SU-DHL-6 (cell line): Measurements from ENCODE around the gene TCEAL4.

Source experiments
- H2AFZ ChIP-seq: fragments of 200-600 bp; sonication (generic); 2 replicates; pipeline ENCODE4 v1.6.1; 2014; ENCODE audit warnings: low read depth, mild to moderate bottlenecking, moderate library complexity, mixed read lengths, antibody characterized with exemption, low read length; ENCODE audit not compliant: severe bottlenecking
- H3F3A ChIP-seq: fragments of 200-600 bp; shearing (Covaris generic); 2 replicates; pipeline ENCODE4 v1.6.0; 2016; ENCODE audit warnings: antibody characterized with exemption, mild to moderate bottlenecking; ENCODE audit not compliant: insufficient read depth
- H3K27ac ChIP-seq: fragments of 200-600 bp; sonication (generic); 2 replicates; pipeline ENCODE4 v1.5.1; 2016; ENCODE audit warnings: low read depth, mild to moderate bottlenecking, low read length, moderate library complexity, mixed read lengths
- H3K27me3 ChIP-seq: fragments of 200-600 bp; sonication (generic), shearing (Covaris generic); 2 replicates; pipeline ENCODE4 v1.6.0; 2014; ENCODE audit warnings: mild to moderate bottlenecking, low read length
- H3K36me3 ChIP-seq: fragments of 200-600 bp; sonication (generic); 2 replicates; pipeline ENCODE4 v1.6.1; 2014; ENCODE audit warnings: mild to moderate bottlenecking, low read length, mixed read lengths
- H3K4me2 ChIP-seq: fragments of 300-600, 200-600 bp; shearing (Covaris generic), sonication (generic); 2 replicates; pipeline ENCODE4 v1.6.0; 2014; ENCODE audit warnings: low read length, low read depth, mild to moderate bottlenecking; ENCODE audit not compliant: poor library complexity, severe bottlenecking
- H3K4me3 ChIP-seq: fragments of 200-600 bp; sonication (generic); 2 replicates; pipeline ENCODE4 v1.5.1; 2014; ENCODE audit warnings: antibody characterized with exemption, low read length, mild to moderate bottlenecking, mixed read lengths; ENCODE audit not compliant: insufficient read depth, poor library complexity, severe bottlenecking
- H3K79me2 ChIP-seq: fragments of 200-600 bp; sonication (generic); 2 replicates; pipeline ENCODE4 v1.6.1; 2014; ENCODE audit warnings: mild to moderate bottlenecking, low read length, moderate library complexity; ENCODE audit not compliant: insufficient read depth
- H3K9ac ChIP-seq: fragments of 200-600 bp; sonication (generic); 2 replicates; pipeline ENCODE4 v1.7.0; 2014; ENCODE audit warnings: mild to moderate bottlenecking, low read length
- H3K9me2 ChIP-seq: fragments of 200-600 bp; sonication (generic); replicated peaks from 2 replicates; pipeline ENCODE4 v1.6.1; 2014; ENCODE audit warnings: low read length; ENCODE audit not compliant: insufficient read depth
- H3K9me3 ChIP-seq: fragments of 200-600 bp; sonication (generic); 2 replicates; pipeline ENCODE4 v1.6.1; 2014; ENCODE audit warnings: low read length, mixed read lengths; ENCODE audit not compliant: insufficient read depth
- H4K20me1 ChIP-seq: fragments of 200-600 bp; sonication (generic); 2 replicates; pipeline ENCODE4 v1.6.1; 2014; ENCODE audit warnings: low read depth, mild to moderate bottlenecking, antibody characterized with exemption, low read length, moderate library complexity, mixed read lengths
- CTCF ChIP-seq: fragments of 200-600 bp; sonication (generic); IDR thresholded peaks from one replicate; pipeline ENCODE4 v1.5.1; 2017; ENCODE audit warnings: antibody characterized with exemption, mild to moderate bottlenecking, low read length, moderate library complexity; ENCODE audit not compliant: insufficient read depth, poor library complexity, severe bottlenecking
- EZH2phosphoT487 ChIP-seq: fragments of 200-600 bp; sonication (generic), shearing (Covaris generic); conservative IDR thresholded peaks from 2 replicates; pipeline ENCODE4 v1.6.1; 2018; ENCODE audit warnings: mild to moderate bottlenecking, antibody characterized with exemption, low read length, moderate library complexity, mixed read lengths

TCEAL4 gene

GRCh38 chrX:103571726-103572125 is 13.6 kb upstream of the TCEAL4 start:
- H3K79me2 ChIP-seq = no peaks in the 10 kb centered on the region
- no peaks in the 10 kb centered on the region for H3K36me3 ChIP-seq
- no peak overlapping the region for H3K4me2 ChIP-seq
- no peaks in the 10 kb centered on the region for H3K9me3 ChIP-seq
- no peak overlapping the region for H2AFZ ChIP-seq
- no peaks in the 10 kb centered on the region for H4K20me1 ChIP-seq
- TF ChIP-seq CTCF (no peak), EZH2phosphoT487 (no peak)
- no peaks in the 10 kb centered on the region for H3F3A ChIP-seq
- H3K27me3 ChIP-seq = no peaks in the 10 kb centered on the region
- H3K9me2 ChIP-seq = no peaks in the 10 kb centered on the region
- H3K27ac ChIP-seq = no peak overlapping the region
- H3K9ac ChIP-seq = no peak overlapping the region
- no peak overlapping the region for H3K4me3 ChIP-seq

- Histone ChIP-seq H3K9ac (no peak overlapping the region), H2AFZ (no peak overlapping the region), H3K36me3 (no peaks in the 10 kb centered on the region), H3K27ac (no peak overlapping the region), H3K9me2 (no peaks in the 10 kb centered on the region), H3K27me3 (no peaks in the 10 kb centered on the region), H4K20me1 (no peaks in the 10 kb centered on the region), H3F3A (no peaks in the 10 kb centered on the region), H3K79me2 (no peaks in the 10 kb centered on the region), H3K4me3 (no peak overlapping the region), H3K4me2 (no peak overlapping the region), H3K9me3 (no peaks in the 10 kb centered on the region)
- TF ChIP-seq CTCF = no peak
- no peak for TF ChIP-seq EZH2phosphoT487
These were observed 12.1 kb upstream of the TCEAL4 start for GRCh38 chrX:103573202-103573601.

GRCh38 chrX:103584596-103584995 is 719 bp upstream of the TCEAL4 start:
- no peaks in the 10 kb centered on the region for H3K9me2 ChIP-seq
- H3K9ac ChIP-seq = no peak overlapping the region
- H3K36me3 ChIP-seq = no peaks in the 10 kb centered on the region
- H3K9me3 ChIP-seq = no peaks in the 10 kb centered on the region
- no peak overlapping the region for H3K27ac ChIP-seq
- no peak overlapping the region for H3K4me2 ChIP-seq
- no peaks in the 10 kb centered on the region for H3K79me2 ChIP-seq
- H3K27me3 ChIP-seq = no peaks in the 10 kb centered on the region
- H4K20me1 ChIP-seq = no peaks in the 10 kb centered on the region
- no peaks in the 10 kb centered on the region for H3F3A ChIP-seq
- TF ChIP-seq CTCF (no peak), EZH2phosphoT487 (no peak)
- no peak overlapping the region for H2AFZ ChIP-seq
- H3K4me3 ChIP-seq = no peak overlapping the region

GRCh38 chrX:103586314-103586646 is 965 bp downstream of the TCEAL4 start:
- H2AFZ ChIP-seq = no peak overlapping the region
- TF ChIP-seq EZH2phosphoT487 = no peak
- no peak for TF ChIP-seq CTCF

More at GRCh38 chrX:103586314-103586646, 965 bp downstream of the TCEAL4 start:
- H3K4me3 ChIP-seq = no peak overlapping the region
- H3F3A ChIP-seq = no peaks in the 10 kb centered on the region
- H3K27me3 ChIP-seq = no peaks in the 10 kb centered on the region
- H3K27ac ChIP-seq = no peak overlapping the region
- H3K9me2 ChIP-seq = no peaks in the 10 kb centered on the region
- H4K20me1 ChIP-seq = no peaks in the 10 kb centered on the region
- no peaks in the 10 kb centered on the region for H3K79me2 ChIP-seq
- H3K4me2 ChIP-seq = no peak overlapping the region
- no peaks in the 10 kb centered on the region for H3K9me3 ChIP-seq
- no peak overlapping the region for H3K9ac ChIP-seq
- no peaks in the 10 kb centered on the region for H3K36me3 ChIP-seq
